Caco-2 (cell line): Measurements from ENCODE around the gene F2RL2. TPM values are rescaled to one million over a fixed set of nuclear protein-coding genes. Genes with fewer than 3 reads are reported as not detected.

Experiments used
- BruUV-seq: library from RNA; stranded (reverse); fragments of 400-500 nt; replicated peaks from 2 replicates; lab custom pipeline; 2021; lab: Mats Ljungman, UMichigan
- CTCF ChIA-PET: fragments of 300-600 bp; sonication (Branson Sonifier 250); formaldehyde crosslinking; loops from one replicate; lab custom pipeline; 2022; ENCODE audit warnings: antibody characterized with exemption; lab: Charles Lee
- POLR2A ChIA-PET: fragments of 300-600 bp; sonication (Branson Sonifier 250); formaldehyde crosslinking; loops from one replicate; lab custom pipeline; 2022; ENCODE audit warnings: antibody characterized with exemption; lab: Charles Lee
- DNase-seq, 2 experiments: peaks; one replicate each; pipeline versions ENCODE4 v3.0.0 to v3.0.0-alpha.2; 2020 to 2022
- H3K27me3 ChIP-seq: replicated peaks from 2 replicates; pipeline ENCODE4 v1.6.0; 2011; ENCODE audit warnings: low read length; ENCODE audit not compliant: control insufficient read depth, insufficient read depth
- H3K36me3 ChIP-seq: 2 replicates; pipeline ENCODE4 v1.5.1; 2011; ENCODE audit warnings: low read length; ENCODE audit not compliant: control insufficient read depth, insufficient read depth
- H3K4me1 ChIP-seq: fragments of 250-450 bp; sonication (Bioruptor Pico); 2 replicates; pipeline ENCODE4 v1.5.1; 2020; ENCODE audit warnings: mild to moderate bottlenecking
- H3K4me3 ChIP-seq: 2 replicates; pipeline ENCODE4 v1.5.1; 2011; ENCODE audit warnings: low read depth, mild to moderate bottlenecking, control low read depth, low read length
- H3K9me3 ChIP-seq: fragments of 250-450 bp; sonication (Bioruptor Pico); 2 replicates; pipeline ENCODE4 v1.5.1; 2020; ENCODE audit warnings: mild to moderate bottlenecking, moderate library complexity
- H3K27ac Mint-ChIP-seq: one replicate; pipeline ENCODE4 v1.8.0; 2022; ENCODE audit warnings: mixed read lengths; ENCODE audit not compliant: unreplicated experiment
- H3K27me3 Mint-ChIP-seq: one replicate; pipeline ENCODE4 v1.8.0; 2022; ENCODE audit warnings: mixed read lengths; ENCODE audit not compliant: insufficient read depth, unreplicated experiment
- H3K36me3 Mint-ChIP-seq: one replicate; pipeline ENCODE4 v1.8.0; 2022; ENCODE audit warnings: mild to moderate bottlenecking, mixed read lengths; ENCODE audit not compliant: insufficient read depth, unreplicated experiment
- H3K4me1 Mint-ChIP-seq: one replicate; pipeline ENCODE4 v1.8.0; 2022; ENCODE audit warnings: low read depth, mixed read lengths; ENCODE audit not compliant: unreplicated experiment
- H3K4me3 Mint-ChIP-seq: one replicate; pipeline ENCODE4 v1.8.0; 2022; ENCODE audit warnings: mild to moderate bottlenecking, moderate library complexity, mixed read lengths; ENCODE audit not compliant: unreplicated experiment
- H3K9me3 Mint-ChIP-seq: one replicate; pipeline ENCODE4 v1.8.0; 2022; ENCODE audit warnings: mixed read lengths; ENCODE audit not compliant: unreplicated experiment
- CTCF ChIP-seq, 2 experiments: fragments of 200-600 bp in 1 of 2; IDR thresholded peaks; 1 replicate in 1 of 2; 2 replicates in 1 of 2; pipeline versions ENCODE4 v1.5.1 to v1.8.0; 2011 to 2022; ENCODE audit warnings: antibody characterized with exemption in 1 of 2, control low read depth in 1 of 2, inconsistent platforms in 1 of 2, low read depth in 1 of 2, low read length in 1 of 2, mild to moderate bottlenecking in 1 of 2, moderate library complexity in 1 of 2; ENCODE audit not compliant: insufficient read depth in 1 of 2, severe bottlenecking in 1 of 2, unreplicated experiment in 1 of 2
- intact Hi-C: fragments of 100-400 bp; cut with micrococcal nuclease; formaldehyde crosslinking; loops from one replicate; pipeline ENCODE4 v1.10.0; 2022; ENCODE audit not compliant: unreplicated experiment
- total RNA-seq: library from RNA; stranded (reverse); gene quantifications from 2 replicates; pipeline ENCODE4 v1.2.3, GENCODE V29; 2022

Gene F2RL2
- total RNA-seq, 1 experiment from 2014 or later = not detected

GRCh38 chr5:76617229-76617628, 6.0 kb downstream of the F2RL2 start:
- no TSS peak for BruUV-seq
- H3K4me1 ChIP-seq = no peaks in the 10 kb centered on the region
- H3K9me3 Mint-ChIP-seq = no peaks in the 10 kb centered on the region
- no peak for DNase-seq
- no peaks in the 10 kb centered on the region for H3K27me3 ChIP-seq
- peaks cover 38% of the 10 kb centered on the region for H3K36me3 Mint-ChIP-seq
- ChIA-PET POLR2A (no interaction called here), CTCF (no interaction called here)
- H3K27ac Mint-ChIP-seq = no peak overlapping the region
- intact Hi-C loops = no loop called here
- H3K36me3 ChIP-seq = no peaks in the 10 kb centered on the region
- H3K4me3 Mint-ChIP-seq = no peak overlapping the region
- no peak for TF ChIP-seq CTCF (IDR thresholded peaks at IDR 0.05; ENCODE audit: insufficient read depth in 1 of 2, low read depth in 1 of 2, low read length in 1 of 2, severe bottlenecking in 1 of 2, unreplicated experiment in 1 of 2)
- no peaks in the 10 kb centered on the region for H3K27me3 Mint-ChIP-seq
- no peak overlapping the region for H3K4me3 ChIP-seq
- no peaks in the 10 kb centered on the region for H3K9me3 ChIP-seq
- H3K4me1 Mint-ChIP-seq = peaks cover 10% of the 10 kb centered on the region

GRCh38 chr5:76616206-76616605, 7.0 kb downstream of the F2RL2 start:
- H3K27me3 Mint-ChIP-seq = no peaks in the 10 kb centered on the region
- H3K9me3 ChIP-seq = no peaks in the 10 kb centered on the region
- peaks cover 10% of the 10 kb centered on the region for H3K4me1 Mint-ChIP-seq
- no peaks in the 10 kb centered on the region for H3K4me1 ChIP-seq
- DNase-seq = no peak
- no peak for TF ChIP-seq CTCF (IDR thresholded peaks at IDR 0.05; ENCODE audit: insufficient read depth in 1 of 2, low read depth in 1 of 2, low read length in 1 of 2, severe bottlenecking in 1 of 2, unreplicated experiment in 1 of 2)
- H3K36me3 ChIP-seq = no peaks in the 10 kb centered on the region; the same call in 1 of the 2 replicates
- BruUV-seq = no TSS peak
- CTCF ChIA-PET = no interaction called here
- intact Hi-C loops = no loop called here
- POLR2A ChIA-PET = no interaction called here
- no peak overlapping the region for H3K4me3 ChIP-seq
- no peaks in the 10 kb centered on the region for H3K9me3 Mint-ChIP-seq
- H3K27me3 ChIP-seq = no peaks in the 10 kb centered on the region
- no peak overlapping the region for H3K4me3 Mint-ChIP-seq
- no peak overlapping the region for H3K27ac Mint-ChIP-seq
- peaks cover 33% of the 10 kb centered on the region for H3K36me3 Mint-ChIP-seq

- H3K36me3 ChIP-seq = no peaks in the 10 kb centered on the region; the same call in 1 of the 2 replicates
- intact Hi-C loops = no loop called here
- H3K9me3 ChIP-seq = no peaks in the 10 kb centered on the region
- no peaks in the 10 kb centered on the region for H3K9me3 Mint-ChIP-seq
- no peak overlapping the region for H3K4me3 ChIP-seq
- H3K4me3 Mint-ChIP-seq = no peak overlapping the region
- no TSS peak for BruUV-seq
- no peaks in the 10 kb centered on the region for H3K4me1 ChIP-seq
- DNase-seq = no peak
- TF ChIP-seq CTCF (IDR thresholded peaks at IDR 0.05; ENCODE audit: insufficient read depth in 1 of 2, low read depth in 1 of 2, low read length in 1 of 2, severe bottlenecking in 1 of 2, unreplicated experiment in 1 of 2) = no peak
- ChIA-PET CTCF (no interaction called here), POLR2A (no interaction called here)
- no peak overlapping the region for H3K27ac Mint-ChIP-seq
- H3K36me3 Mint-ChIP-seq = peaks cover 33% of the 10 kb centered on the region
- peaks cover 10% of the 10 kb centered on the region for H3K4me1 Mint-ChIP-seq
- no peaks in the 10 kb centered on the region for H3K27me3 ChIP-seq
- no peaks in the 10 kb centered on the region for H3K27me3 Mint-ChIP-seq
Observed at GRCh38 chr5:76615759-76616158, 7.4 kb downstream of the F2RL2 start.
